HG02938 (cell line): ENCODE results near the gene GPS1.

Experiments
- ATAC-seq: cut with Tn5 transposase; IDR thresholded peaks from one replicate; pipeline ENCODE4 v1.9.1; 2021; ENCODE audit warnings: mild to moderate bottlenecking, moderate library complexity; ENCODE audit not compliant: unreplicated experiment

The GPS1 gene

DNA sequence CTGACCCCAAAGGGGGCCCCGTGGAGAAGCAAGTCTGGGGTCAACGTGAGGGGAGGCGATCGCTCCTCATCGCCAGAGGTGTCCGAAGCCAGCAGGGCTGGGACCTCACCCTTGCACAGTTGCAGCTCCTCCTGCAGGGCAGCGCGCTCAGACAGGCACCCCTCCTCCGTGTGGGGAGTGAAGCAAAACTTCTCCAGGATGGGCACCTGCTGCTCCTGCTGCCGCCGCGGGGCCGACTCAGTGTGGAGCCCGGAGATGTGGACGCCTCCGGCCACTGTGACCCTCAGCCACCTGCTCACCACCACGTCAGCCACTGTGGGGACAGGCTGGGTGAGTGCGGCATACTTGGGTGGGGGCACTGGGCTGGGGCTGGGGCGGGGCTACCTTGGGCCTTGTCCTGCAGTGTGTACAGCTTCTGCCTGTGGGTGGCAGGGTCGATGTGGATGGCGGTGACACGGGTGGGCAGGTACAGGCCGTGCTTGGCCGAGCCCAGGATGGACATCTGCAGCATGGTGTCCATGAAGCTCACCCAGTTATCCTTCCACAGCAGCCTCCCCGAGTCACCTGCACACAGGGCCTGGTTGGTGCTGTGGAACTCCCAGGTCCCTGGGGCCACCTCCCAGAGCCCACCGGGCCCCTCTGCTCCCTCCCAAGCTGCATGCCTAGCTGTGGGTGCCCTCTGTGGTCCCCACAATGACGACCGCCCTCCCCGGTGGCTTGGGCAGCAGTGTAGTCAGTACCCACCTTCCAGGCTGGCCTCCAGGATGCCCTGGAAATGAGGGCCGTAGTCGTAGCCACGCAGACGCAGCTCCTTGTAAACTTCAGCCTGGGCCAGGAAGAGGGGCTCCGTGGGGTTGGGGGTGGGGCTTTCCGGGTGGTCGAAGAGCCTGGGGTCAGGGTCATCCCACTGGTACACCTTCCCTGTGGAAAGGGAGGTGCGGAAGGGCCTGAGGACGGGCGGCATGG is 35.5 kb downstream of the GPS1 start:
- no peak for ATAC-seq

DNA sequence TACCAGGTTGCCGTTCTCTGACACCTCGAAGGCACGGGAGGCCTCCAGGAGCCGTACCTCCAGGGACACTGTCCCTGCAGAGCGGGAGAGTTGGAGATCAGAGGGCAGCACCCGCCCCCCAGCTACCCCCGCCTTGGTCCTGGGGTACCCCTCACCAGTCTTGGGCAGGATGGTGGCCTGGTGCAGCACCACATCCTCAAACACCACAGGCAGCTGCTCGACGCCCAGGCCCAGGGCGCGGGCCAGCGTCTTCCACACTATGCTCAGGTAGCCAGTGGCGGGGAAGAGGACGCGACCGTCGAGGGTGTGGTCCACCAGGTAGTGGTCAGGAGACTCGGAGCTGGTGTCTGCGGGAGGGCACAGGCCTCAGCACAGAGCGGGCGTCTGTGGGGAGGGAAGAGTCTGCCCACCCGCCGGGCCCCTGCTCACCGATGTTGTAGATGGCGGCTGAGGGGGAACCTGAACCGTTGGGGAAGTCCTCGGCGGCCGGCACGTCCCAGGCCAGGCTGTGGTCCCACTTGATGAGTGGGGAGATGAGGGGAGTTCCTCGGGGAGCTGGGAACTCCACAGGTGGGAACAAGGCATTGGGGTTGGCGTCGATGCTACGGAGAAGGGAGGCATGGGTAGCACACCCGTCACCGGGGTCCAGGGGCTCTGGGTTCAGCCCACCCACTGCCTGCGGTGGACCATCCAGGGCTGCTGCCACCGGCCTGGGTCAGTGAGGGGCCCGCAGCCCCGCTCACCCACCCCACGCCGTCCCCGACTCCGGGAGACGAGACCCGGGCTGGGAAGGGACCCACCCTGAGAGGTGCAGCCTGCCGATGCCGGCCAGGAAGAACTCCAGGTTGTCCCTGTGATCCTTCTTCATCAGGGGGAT is 36.5 kb downstream of the GPS1 start:
- no peak for ATAC-seq

DNA sequence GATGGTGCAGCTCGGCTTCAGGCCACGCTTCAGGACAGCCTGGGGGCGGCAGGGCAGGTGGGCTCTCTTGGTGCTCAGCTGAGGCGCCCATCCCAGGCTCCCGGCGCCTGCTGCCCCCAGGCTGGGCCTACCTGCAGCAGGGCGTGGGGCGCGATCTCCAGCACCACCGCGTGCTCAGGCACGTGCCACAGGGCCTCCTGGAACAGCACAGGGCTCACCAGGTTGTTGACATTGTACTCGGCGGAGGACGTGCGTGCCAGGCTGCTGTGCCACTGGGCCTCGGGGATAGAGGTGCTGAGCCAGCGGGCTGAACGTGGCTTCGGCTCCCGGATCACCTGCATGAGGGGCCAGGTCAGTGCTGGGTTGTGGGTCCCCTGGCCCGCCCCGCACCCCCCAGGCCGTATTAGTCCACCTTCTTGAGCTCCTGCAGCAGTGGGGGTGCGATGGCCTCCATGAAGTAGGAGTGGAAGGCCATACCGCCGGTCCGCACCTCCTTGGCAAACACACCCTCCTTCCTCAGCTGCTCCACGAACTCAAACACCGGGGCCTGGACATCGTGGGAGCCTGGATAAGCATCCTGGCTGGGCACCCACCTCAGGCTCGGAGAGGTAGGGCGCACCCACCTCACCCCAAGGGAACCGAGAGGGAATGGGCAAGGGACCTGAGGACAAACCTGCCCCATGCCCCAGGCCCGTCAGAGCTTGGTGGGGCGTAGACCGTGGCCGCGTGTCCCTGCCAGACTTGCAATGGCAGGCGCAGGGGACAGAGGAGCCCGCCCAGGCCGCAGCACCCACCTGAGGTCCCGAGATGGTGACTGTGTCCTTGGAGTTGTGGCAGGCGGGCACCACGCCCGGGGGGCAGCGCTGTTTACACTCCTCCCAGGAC is 37.4 kb downstream of the GPS1 start:
- ATAC-seq = no peak

DNA sequence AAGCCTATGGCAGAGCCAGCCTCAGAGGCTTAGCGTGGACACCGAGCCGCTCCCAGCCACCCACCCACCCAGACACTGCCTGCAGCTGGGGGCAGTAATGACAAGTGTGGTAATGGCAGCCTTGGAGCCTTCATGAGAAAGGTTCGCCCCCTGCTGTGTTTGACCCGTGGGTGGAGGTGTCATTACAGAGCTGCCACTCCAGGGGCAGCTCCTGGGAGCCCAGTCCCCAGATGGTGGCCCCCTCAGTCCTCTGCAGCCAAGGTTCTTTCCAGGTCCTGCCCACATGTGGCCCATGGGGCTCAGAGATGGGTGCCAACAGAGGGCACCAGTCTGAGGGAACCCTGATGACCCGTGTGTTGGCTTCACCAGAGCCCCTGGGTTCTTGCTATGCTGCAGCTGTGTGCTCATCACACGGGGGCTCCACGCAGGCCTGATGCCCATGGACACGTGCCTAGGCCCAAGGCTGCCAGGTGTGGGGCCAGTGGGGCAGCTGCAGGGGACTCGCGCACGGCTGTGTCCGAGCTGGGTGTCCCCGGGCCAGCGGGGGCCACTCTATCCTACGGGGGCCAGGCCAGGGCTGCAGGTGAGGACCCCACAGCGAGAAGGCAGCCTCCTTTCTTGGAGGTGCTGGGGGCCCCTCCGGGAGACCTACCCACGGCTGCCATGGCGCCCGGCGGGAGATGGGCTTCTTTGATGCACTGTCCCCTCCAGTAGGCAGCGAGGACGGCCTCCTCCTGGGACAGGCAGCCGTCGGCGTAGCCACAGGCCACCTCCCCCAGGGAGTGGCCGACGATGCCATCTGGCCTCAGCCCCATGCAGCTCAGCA is 38.2 kb downstream of the GPS1 start:
- ATAC-seq = no peak

DNA sequence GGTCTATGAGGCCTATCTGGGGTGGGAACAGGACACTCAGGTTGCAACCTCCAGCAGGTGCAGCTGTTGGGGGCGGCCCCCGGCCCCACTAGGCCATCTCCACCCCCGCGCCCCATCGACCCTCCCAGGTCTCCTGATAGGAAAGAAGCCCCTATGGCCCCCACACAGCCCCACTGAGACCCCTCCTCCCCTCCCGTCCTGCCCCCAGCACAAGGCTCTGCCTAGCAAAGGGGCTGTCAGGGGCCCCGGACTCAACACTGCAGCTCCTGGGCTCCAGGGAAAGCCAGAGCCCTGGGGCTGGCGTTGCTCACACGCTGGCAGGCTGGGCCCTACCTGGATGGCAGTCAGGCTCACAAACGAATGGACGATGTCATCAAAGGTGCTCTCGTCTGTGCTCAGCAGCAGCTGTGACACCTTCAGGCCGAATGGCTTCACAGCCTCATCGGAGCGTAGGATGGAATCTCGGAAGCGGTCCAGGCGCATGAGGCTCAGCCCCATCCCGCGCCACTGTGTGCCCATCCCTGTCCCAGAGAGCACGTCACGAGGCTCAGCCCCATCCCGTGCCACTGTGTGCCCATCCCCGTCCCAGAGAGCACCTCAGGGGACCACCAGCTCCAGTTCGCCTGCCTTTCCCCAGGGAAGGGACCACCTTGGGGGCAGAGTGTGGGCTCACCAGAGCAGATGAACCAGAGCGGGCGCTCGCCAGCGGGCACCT is 39.0 kb downstream of the GPS1 start:
- no peak for ATAC-seq

DNA sequence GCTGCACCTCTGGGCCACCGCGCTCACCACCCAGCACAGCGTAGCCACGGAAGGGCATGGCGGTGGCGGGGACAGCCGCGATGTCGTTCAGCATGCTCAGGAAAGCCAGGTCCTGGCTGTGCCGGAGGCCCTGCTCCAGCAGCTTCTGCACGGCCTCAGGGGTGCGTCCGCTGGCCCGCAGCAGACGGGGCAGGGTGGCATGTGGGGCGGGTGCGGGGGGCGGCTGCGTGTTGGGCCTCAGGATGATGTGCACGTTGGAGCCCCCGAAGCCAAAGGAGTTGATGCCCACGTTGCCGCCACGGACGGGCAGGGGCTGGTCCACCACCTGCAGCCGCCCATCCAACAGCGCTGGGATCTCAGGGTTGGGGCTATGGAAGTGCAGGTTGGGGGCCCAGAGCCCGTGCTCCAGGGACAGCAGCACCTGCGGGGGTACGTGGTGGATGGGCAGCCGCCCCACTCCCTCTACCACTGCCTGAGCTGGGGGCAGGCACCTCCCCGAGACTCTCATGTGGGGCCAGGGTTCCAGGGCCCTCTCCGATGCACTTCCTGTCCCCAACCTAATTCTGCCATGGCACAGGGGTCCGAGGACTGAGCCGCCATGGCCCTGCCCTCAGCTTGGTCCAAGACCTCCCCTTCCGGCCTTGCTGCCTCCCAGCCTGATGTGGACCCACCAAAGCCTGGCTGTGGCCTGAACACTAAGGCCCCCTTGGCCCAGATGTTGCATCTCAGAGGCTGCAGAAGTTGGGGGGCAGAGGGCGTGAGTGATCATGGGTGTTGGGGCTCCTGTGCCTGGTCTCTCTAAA is 39.8 kb downstream of the GPS1 start:
- no peak for ATAC-seq

DNA sequence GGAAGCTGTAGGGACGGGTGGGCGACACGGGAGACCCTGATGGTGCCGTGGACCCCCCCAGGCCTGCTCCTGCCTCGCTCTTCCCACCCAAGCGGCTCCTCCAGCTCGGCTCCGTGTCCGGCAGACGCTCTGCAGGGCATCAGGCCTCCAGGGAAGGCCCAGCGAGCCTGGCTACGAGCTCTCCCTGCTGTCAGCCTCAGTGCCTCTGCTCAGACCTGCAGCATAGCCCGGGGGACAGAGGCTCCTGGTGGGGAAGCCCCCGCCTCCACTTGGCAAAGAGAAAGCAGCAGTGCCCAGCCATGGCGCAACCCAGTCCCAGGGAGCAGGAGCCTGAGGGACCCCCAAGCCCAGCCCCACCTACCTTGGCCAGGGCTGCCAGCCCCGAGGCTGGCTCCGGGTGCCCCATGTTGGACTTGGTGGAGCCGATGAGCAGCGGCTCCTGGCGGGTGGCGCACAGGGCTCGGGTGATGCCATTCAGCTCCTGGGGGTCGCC is 40.4 kb downstream of the GPS1 start:
- no peak for ATAC-seq

DNA sequence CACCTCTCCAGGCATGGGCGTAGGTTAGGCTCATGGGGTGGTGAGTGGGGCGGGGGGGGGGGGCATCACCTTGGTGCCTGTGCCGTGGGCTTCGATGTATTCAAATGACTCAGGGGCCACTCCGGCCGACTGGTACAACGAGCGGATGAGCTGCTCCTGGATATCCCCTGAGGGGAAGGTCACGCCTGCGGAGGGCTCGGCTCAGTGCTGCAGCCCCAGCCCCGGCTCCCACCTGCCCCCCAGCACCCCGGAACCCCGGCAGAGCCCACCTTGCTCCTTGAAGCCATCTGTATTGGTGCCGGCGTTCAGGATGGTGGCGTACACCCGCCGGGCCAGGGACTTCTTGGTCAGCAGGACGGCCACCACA is 40.9 kb downstream of the GPS1 start:
- no peak for ATAC-seq

DNA sequence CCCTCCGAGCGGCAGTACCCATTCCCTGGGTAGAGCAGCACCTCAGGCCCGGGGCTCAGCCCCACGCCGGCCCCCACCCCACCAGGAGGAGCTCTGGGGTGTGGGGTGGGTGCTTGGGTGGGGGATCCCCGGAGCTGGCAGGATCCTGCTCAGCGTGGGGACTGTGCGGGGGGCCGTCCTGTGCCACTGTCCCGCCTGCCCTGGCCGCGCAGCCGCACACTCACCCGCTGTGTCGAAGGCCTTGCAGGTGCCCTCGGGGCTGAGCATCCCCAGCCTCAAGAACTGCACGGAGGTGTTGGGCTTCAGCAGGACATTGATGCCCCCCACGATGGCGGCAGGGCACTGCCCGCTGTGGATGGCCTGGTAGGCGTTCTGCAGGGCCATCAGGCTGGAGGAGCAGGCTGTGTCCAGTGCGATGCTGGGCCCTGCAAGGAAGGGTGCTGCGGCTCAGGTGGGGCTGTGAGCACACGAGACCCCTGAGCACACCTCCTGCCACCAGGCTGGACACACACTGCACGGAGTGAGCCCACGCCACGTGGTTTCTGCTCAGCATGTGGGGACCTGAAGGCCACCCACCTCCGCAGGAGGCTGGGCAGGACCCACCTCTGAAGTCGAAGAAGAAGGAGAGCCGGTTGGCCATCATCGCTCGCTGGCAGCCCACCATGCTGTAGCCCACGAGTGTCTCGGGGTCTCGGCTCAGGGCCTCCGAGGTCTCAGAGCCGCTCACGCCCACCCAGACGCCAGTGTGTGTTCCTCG is 41.5 kb downstream of the GPS1 start:
- no peak for ATAC-seq

DNA sequence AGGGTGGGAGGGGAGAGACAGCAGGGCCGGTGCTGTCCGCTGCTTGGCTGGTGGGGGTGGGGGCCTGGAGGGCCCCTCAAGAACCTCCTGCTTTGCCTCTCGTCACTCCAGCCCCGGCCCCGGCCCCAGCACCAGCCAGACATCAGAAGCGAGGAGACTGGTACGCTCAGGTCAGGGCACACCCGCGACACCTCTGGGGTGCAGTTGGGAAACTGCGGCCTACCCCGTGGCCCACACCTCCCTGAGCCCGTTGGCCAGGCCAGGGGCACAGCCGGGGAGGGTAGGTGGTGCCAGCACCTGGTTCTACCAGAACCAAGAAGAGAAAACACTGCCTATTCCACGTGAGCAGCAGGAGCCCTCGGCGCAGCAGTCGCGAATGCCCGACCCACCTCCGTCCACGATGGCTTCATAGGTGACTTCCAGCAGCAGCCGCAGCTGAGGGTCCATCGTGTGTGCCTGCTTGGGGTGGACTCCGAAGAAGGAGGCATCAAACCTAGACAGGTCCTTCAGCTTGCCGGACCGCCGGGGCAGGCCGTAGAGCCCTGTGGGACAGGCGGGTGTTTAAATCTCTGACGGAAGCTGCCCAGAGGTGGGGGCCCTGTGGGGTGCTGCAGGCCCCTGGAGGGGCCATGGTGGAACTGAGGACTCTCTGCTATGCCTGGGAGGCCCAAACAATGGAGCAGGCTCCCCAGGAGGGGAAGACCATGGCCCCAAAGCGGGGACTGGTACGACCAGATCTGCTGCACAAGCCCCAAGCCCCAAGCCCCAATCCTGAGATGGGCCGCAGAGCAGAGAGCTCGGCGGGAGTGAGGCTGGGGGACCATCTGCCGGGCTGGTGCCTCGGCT is 43.5 kb downstream of the GPS1 start:
- ATAC-seq = no peak

DNA sequence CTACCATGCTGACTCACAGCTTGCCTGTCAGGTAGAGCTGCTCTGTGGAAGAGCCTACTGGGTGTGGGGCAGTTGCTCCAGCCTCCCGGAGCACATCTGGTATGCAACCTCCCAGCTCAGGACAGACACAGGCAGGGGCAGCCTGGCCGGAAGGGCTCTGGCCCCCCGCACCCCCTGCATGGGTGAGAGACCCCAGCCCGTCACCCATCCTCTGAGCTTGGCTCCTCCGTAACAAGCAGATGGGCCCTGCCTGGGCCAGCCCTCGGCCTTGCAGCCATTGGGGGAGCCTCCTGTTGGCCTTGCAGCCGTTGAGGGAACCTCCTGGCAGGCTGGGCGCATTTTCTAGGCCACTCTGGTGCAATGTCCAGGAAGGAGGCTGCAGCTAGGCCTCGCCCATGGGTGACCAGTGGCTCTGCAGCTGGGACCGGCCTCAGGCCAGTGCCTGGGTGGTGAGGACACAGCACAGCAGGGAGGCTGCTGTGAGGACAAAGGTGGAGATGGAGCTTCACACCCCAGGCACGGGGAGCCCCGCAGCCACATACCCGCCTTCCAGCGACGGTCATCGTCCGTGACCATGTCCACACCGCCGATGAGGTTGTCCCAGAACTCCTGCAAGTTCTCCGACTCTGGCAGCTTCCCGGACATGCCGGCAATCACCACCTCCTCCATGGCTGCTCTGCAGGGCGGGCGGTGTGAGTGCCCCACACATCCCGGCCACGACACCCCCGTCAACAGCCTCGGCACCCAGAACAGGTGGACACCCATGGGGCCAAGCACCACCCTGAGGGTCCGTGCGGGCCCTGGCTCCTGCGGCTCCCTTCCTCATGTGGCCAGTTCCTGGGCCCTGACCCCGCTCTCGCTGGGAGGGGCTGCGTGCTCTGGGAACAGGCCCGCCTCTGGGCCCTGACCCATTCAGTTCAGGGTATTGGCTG is 44.3 kb downstream of the GPS1 start:
- ATAC-seq = no peak

DNA sequence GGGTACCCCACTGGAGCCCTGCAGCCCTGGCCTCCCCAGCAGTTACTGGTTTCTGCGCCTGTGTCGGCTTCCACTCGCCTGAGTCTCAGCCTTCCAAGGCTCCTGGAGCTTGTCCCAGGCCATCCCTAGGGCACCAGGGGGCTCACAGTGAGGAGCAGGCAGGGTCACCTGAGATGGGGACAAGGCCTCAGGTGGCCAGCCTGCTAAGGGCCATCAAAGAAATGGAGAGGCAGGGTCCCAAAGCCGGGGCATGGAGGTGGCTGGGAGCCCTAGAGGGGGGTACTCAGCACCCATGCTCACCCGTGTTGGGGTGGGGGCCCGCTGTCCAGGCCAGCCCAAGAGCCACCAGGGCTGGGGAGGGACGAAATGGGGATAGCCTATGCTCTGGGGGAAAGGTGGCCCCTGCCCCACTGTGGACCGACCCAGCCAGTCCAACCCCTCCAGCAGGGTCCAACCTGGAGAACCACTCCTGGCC is 45.0 kb downstream of the GPS1 start:
- ATAC-seq = no peak

DNA sequence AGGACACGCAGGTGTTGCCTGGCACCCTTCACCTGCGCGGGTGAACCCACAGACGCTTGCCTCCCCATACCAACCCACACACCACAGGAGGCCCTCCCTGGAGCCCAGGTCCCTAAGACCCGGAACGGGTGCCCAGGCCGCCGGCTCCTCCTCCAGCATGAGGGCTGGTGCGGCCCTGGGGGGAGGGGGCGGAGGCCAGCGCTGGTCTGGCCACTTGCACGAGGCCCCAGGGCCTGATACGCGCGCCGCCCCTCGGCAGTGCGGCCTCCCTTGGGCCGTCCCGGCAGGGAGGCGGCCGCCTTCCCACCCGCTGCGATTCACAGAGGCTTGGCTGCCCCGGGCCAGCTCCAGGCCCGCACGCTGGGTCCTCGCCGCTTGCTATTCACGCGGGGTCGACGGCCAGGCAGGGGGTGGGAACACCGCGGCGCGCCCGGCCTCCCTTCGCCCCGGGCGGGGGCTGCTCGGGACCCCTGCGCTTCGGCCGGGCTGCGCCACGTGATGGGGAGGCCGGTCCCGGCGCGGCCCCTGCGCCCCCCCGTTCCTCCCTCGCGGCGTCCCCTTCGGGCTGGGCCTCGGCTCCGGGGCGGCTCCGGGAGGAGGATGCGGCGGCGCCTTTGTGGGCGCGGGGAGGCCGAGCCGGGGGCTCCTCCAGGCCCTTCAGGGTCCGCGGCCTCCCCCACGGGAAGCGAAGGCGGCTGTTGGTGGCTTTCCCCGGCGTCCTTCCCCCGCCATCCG is 45.7 kb downstream of the GPS1 start:
- no peak for ATAC-seq

DNA sequence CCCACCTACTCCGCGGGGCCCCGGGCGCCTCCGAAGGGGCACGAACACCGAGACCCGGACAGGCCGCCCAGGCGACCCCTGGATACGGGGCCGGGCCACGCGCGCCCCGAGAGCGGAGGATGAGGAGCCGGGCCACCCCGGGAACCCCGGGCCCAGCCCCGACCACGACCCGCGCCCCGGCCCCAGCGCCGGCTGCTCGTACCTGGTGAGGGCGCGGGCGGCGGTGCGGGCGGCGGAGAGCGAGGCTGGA is 46.1 kb downstream of the GPS1 start:
- no peak for ATAC-seq
